Measurements from ENCODE around the gene MAP2K3.

The MAP2K3 gene

DNA sequence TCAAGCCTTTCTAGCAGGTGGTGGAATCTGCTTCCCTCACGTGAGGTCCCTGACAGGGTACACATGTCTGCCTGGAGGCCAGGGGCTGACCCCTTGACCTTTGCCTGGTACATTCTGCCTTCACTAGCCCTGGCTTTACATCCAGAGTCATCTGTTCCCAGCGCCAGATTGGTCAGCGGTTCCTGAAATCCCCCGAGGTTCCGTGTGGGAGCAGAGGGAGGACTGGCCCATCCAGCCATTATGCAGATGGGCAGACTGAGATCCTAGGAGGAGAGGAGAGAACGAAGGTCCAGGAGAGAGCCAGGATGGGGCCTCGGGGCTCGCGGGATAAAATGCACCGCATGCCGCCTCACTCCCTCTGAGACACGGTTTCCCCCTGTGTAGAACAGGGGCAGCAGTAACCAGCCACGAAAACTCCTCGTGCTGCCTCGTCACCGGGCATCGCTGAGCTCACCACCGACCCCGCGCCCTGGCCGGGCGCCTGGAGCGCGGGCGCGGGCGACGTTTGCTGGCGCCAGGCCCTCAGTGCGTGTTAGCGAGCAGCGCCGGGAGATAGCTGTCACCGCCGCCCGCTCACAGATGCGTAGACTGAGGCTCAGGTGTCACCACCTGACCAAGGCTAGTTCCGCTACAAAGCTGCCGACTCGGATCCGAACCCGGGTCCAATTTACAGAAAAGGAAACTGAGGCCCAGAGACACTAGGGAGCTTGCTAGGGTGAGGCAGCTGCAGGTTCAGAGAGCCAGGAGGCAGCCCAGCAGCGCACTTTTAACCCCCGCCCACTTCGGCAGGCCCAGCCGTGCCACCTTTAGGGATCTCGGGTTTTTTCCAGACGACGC, 811 bp upstream of the MAP2K3 start:
- peak overlapping the region; percentile 79 for H3K4me3 ChIP-seq (ENCODE audit: low read depth, low read length)
- H3K4me1 ChIP-seq (ENCODE audit: control insufficient read depth, insufficient read depth, low read length, unreplicated experiment) = peaks cover 43% of the 10 kb centered on the region
- peaks cover 37% of the 10 kb centered on the region for H3K79me2 ChIP-seq (ENCODE audit: control insufficient read depth, insufficient read depth, low read length, unreplicated experiment)
- no peak overlapping the region for H3K27ac ChIP-seq (ENCODE audit: low read depth, low read length)
- H3K36me3 ChIP-seq (ENCODE audit: insufficient read depth, low read length) = no peaks in the 10 kb centered on the region
- no peaks in the 10 kb centered on the region for H3K27me3 ChIP-seq (ENCODE audit: insufficient read depth, low read length)
- H2AFZ ChIP-seq (ENCODE audit: low read length, unreplicated experiment) = peak overlapping the region; percentile 9

DNA sequence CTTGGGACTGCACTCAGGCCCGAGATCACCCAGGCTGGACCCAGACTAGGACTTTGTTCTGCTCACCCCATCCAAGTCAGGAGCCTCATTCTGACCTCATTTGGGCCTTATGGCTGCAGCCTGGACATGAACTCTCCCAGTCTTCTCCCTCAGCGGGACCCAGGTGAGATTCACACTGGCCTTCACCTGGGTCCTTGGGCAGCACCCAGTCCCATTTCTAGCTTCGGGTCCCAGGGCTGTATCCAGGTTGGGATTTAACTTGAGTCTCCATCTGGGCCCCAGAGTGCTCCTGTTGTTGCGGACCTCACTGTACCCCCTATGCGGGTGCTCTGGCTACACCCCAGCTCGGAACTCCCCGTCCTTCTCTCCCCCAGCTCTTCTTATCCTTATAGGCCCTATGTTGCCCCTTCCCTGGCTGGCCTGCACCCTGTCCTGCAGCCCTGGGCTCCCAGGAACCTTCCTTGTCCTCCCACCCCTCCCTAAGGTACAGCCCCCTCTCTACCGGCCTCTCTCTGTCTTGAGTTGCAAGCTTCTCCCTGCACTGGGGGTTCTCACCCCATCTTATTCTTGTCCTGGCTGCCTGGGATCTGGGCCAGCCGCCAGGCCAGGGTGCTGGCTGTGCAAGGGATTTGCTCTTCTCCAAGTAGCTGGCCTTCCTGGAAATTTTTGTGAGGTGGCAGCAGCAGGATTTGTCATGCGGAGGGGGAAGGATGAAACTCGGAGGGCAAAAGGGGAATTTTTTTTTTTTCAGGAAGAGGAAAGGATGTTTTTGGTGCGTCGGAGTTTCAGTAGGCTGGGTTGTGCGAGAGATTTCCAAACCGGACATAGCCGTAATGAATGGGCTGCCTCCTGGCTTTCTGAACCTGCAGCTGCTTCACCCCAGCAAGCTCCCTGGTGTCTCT, 904 bp downstream of the MAP2K3 start:
- H3K27ac ChIP-seq (ENCODE audit: low read depth, low read length) = peak overlapping the region; percentile 95
- H3K79me2 ChIP-seq (ENCODE audit: control insufficient read depth, insufficient read depth, low read length, unreplicated experiment) = peaks cover 54% of the 10 kb centered on the region

DNA sequence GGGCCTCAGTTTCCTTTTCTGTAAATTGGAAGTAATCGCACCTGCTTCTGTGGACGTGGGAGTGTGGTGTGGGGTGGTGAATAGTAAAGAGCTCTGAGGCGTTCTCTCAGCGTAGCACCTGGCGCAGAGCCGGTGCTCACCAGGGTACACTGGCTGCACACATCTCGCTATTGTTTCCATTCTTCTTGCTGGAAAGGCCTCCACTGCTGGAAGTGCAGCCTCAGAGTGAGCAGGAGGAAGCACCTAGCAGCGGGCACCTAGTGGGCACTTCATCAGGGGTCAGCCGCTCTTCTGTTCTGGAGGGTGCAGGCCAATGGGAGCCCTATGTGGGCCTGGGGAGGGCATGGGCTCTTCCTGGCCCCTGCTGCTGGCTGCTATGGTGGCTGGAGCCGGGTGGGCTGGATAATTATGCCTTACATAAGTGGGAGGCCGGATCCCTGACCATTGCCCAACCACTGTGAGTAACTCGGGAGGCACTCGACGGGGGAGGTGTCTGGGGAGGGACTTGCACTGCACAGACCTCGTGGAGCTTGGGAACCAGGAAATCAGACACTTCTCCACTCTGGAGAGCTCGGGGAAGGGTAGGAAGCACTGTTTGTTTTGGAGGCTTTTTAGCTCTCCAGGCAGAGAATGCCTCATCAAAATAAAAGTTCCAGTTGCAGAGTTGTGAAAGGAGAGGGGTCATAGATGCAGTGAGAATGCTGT, 1.7 kb downstream of the MAP2K3 start:
- Histone ChIP-seq H2AFZ (ENCODE audit: low read length, unreplicated experiment) (no peak overlapping the region), H3K27ac (ENCODE audit: low read depth, low read length) (peak overlapping the region; percentile 95), H3K4me3 (ENCODE audit: low read depth, low read length) (peak overlapping the region; percentile 79), H3K27me3 (ENCODE audit: insufficient read depth, low read length) (no peaks in the 10 kb centered on the region), H3K36me3 (ENCODE audit: insufficient read depth, low read length) (no peaks in the 10 kb centered on the region), H3K4me1 (ENCODE audit: control insufficient read depth, insufficient read depth, low read length, unreplicated experiment) (peaks cover 58% of the 10 kb centered on the region), H3K79me2 (ENCODE audit: control insufficient read depth, insufficient read depth, low read length, unreplicated experiment) (peaks cover 60% of the 10 kb centered on the region)

More for the DNA sequence above, 904 bp downstream of the MAP2K3 start:
- H3K36me3 ChIP-seq (ENCODE audit: insufficient read depth, low read length) = no peaks in the 10 kb centered on the region
- H2AFZ ChIP-seq (ENCODE audit: low read length, unreplicated experiment) = no peak overlapping the region
- H3K27me3 ChIP-seq (ENCODE audit: insufficient read depth, low read length) = no peaks in the 10 kb centered on the region
- peak overlapping the region; percentile 79 for H3K4me3 ChIP-seq (ENCODE audit: low read depth, low read length)
- peaks cover 58% of the 10 kb centered on the region for H3K4me1 ChIP-seq (ENCODE audit: control insufficient read depth, insufficient read depth, low read length, unreplicated experiment)

DNA sequence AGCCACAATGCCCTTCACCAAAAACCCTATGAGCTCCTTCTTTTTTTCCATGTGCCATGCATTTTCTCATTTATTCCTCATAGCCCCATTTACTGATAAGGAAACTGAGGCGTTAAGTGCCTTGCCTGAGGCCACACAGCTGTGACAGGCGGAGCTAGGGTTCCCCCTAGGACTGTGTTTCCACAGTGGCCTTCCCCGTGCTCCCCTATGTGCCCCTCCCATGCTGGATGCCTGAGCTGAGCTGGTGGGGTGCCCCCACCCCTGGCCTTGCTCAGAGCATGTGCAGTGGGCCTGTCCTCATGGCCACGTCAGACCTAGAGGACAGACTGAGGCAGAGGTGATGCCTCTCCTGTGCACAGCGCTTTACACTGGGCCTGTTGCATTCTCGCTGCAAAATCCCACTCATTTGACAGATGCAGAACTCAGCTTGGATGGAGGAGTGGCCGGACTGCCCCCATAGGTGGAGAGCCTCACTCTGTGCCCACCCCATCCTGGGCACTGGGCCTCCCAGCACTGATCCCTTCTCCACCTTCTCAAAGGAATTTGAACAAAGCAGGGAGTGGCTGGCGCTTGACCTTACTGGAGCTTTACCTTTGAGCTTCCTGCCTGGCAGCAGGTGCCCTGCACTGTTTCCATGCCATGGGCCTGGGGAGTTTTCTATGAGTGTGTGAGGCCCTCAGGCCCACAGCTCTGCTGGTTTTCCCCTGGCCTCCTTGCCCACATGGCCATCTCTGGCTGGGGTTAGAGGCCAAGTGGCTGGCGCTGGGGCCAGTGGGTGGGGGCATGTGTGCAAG, 2.6 kb downstream of the MAP2K3 start:
- Histone ChIP-seq H3K27ac (ENCODE audit: low read depth, low read length) (peak overlapping the region; percentile 95), H2AFZ (ENCODE audit: low read length, unreplicated experiment) (no peak overlapping the region), H3K27me3 (ENCODE audit: insufficient read depth, low read length) (no peaks in the 10 kb centered on the region), H3K79me2 (ENCODE audit: control insufficient read depth, insufficient read depth, low read length, unreplicated experiment) (peaks cover 69% of the 10 kb centered on the region), H3K4me1 (ENCODE audit: control insufficient read depth, insufficient read depth, low read length, unreplicated experiment) (peaks cover 52% of the 10 kb centered on the region), H3K36me3 (ENCODE audit: insufficient read depth, low read length) (no peaks in the 10 kb centered on the region), H3K4me3 (ENCODE audit: low read depth, low read length) (peak overlapping the region; percentile 79)

DNA sequence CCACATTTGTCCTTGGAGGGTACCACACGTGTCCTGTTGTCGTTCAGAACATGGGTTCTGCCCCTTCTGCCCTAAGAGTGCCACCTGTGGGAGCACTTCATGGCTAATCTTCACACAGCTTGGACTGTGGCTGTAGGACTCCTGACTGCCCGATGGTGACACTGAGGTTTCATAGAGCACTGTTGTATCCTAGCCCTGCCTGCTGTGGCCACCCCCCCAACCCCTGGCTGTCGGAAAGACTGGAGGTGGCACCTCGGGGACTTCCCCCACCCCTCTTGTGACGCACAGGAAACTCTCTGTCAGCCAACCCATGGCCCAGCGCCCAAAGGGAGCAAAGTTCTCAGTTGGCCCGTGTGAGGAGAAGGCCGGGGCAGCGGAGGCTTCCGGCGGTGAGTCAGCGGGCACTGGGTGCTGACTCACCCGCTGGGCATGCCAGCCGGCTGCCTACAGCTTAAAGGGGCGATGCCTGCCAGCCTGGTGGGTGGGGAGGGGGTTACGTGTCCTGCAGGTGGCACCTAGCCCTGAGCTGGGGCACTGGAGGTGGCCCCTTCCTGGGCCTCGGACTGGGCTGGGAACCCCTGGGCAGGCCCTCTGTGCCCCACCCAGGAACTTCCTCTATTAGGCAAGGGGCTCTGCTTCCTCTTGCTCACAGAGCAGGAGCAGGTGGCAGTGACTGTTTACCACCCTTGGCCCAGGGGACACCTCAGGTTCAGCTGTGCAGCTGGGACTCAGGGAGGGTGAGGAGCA, 3.4 kb downstream of the MAP2K3 start:
- Histone ChIP-seq H3K4me3 (ENCODE audit: low read depth, low read length) (peak overlapping the region; percentile 79), H3K27ac (ENCODE audit: low read depth, low read length) (peak overlapping the region; percentile 95), H3K36me3 (ENCODE audit: insufficient read depth, low read length) (no peaks in the 10 kb centered on the region), H3K79me2 (ENCODE audit: control insufficient read depth, insufficient read depth, low read length, unreplicated experiment) (peaks cover 77% of the 10 kb centered on the region), H3K4me1 (ENCODE audit: control insufficient read depth, insufficient read depth, low read length, unreplicated experiment) (peaks cover 46% of the 10 kb centered on the region), H2AFZ (ENCODE audit: low read length, unreplicated experiment) (no peak overlapping the region), H3K27me3 (ENCODE audit: insufficient read depth, low read length) (no peaks in the 10 kb centered on the region)

DNA sequence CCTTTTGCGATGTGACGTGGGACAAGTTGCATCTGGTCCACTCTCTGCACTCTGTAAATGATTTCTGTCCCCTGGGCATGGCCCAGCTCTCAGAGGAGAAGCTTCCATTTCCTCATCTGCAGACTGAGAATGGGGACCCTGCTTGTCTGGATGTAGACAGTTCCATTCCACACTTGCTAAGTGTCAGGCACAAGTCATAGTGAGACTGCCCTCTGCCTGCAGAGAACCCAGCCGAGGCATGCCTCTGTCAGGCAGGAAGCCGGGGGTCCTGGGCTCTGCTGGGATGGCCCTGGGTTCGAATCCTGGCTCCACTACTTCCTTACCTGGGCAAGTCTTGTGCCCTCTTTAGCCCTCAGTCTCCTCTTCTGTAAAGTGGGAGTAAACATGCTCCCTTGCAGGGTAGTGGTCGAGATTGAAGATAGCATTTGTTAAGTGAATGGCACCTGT, 4.1 kb downstream of the MAP2K3 start:
- Histone ChIP-seq H2AFZ (ENCODE audit: low read length, unreplicated experiment) (no peak overlapping the region), H3K79me2 (ENCODE audit: control insufficient read depth, insufficient read depth, low read length, unreplicated experiment) (peaks cover 84% of the 10 kb centered on the region), H3K27ac (ENCODE audit: low read depth, low read length) (peak overlapping the region; percentile 64; the same call in 1 of the 2 replicates), H3K4me1 (ENCODE audit: control insufficient read depth, insufficient read depth, low read length, unreplicated experiment) (peaks cover 39% of the 10 kb centered on the region), H3K4me3 (ENCODE audit: low read depth, low read length) (peak overlapping the region; percentile 64), H3K36me3 (ENCODE audit: insufficient read depth, low read length) (no peaks in the 10 kb centered on the region), H3K27me3 (ENCODE audit: insufficient read depth, low read length) (no peaks in the 10 kb centered on the region)

DNA sequence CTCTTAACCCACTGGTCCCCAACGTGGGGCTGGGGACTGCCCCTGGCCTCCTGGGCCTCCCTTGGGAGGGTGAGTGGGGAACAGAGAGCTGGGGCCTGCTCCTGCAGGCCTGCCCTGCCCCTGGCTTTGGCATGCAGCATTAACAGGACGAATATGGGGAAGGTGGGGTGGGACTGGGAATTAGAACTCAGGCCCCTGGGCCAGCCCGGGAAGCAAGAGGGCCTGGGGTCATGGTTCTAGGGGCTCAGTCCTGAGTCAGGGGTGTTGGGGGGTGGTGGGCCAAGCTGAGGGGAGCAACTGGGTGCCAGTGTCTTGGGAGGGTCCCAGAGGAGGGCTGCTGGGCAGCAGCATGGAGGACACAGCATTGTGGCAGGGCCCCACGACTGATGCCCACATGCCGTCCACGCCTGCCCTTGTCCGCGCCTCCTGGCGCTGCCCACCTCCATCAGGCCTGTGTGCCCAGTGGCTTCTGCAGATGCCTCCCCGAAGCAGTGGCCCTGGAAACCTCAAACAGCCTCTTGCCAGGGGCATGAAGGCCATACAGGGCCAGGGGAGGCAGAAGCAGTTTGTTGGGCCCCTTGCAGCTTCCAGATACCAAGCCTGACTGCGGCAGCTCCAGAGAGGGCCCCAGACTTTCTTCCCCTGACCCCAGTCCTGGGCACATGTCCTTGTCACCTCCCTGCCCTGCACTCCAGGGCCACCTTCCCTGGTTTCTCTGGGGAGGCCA, 4.8 kb downstream of the MAP2K3 start:
- Histone ChIP-seq H3K4me3 (ENCODE audit: low read depth, low read length) (no peak overlapping the region; the same call in 1 of the 2 replicates), H3K27me3 (ENCODE audit: insufficient read depth, low read length) (no peaks in the 10 kb centered on the region), H3K4me1 (ENCODE audit: control insufficient read depth, insufficient read depth, low read length, unreplicated experiment) (peaks cover 35% of the 10 kb centered on the region), H3K36me3 (ENCODE audit: insufficient read depth, low read length) (no peaks in the 10 kb centered on the region), H3K79me2 (ENCODE audit: control insufficient read depth, insufficient read depth, low read length, unreplicated experiment) (peaks cover 91% of the 10 kb centered on the region), H2AFZ (ENCODE audit: low read length, unreplicated experiment) (no peak overlapping the region), H3K27ac (ENCODE audit: low read depth, low read length) (0 out of 2 replicates have a peak overlapping the region, but pooled peaks have one; percentile 64)

DNA sequence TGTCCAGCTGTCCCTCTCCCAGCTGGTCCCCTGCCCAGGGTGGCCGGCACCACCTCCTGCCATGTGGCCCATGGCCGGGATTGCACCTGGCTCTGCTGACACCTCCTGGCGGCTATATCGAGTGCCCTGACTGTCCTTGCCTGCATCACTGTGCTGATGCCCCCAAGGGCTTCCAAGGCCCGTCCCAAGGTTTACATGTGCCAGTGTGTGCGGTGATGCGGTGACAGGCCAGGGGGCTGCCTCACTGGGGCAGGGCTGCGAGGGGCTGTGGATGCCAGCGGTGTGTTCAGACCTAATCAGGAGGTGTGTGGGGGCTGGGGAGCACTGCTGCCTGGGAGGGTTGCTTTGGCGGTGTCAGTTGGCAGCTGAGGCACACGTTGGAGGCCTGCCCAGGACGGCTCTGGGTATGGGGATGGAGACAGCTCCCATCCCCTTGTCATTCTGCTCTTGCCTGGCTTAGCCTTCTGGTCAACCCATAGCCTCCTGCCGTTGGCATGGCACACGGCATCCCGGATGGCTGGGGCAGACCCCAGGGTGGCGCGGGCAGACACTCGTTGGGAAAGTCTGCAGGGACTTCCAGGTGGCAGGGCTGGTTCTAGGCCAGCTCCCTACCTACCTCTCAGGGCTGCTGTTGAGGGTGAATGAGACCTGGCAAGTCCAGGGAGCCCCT, 5.5 kb downstream of the MAP2K3 start:
- Histone ChIP-seq H3K4me1 (ENCODE audit: control insufficient read depth, insufficient read depth, low read length, unreplicated experiment) (peaks cover 35% of the 10 kb centered on the region), H3K36me3 (ENCODE audit: insufficient read depth, low read length) (no peaks in the 10 kb centered on the region), H3K79me2 (ENCODE audit: control insufficient read depth, insufficient read depth, low read length, unreplicated experiment) (peaks cover 93% of the 10 kb centered on the region), H2AFZ (ENCODE audit: low read length, unreplicated experiment) (no peak overlapping the region), H3K4me3 (ENCODE audit: low read depth, low read length) (no peak overlapping the region), H3K27ac (ENCODE audit: low read depth, low read length) (no peak overlapping the region), H3K27me3 (ENCODE audit: insufficient read depth, low read length) (no peaks in the 10 kb centered on the region)
